ENCODE results near the gene HAGHL.
"Not testable (repeated sequence)": the region's sequence is repeated elsewhere in the genome, so short reads cannot be mapped to it uniquely, and the experiment has no call there.

HAGHL gene

GRCh38 chr16:689175-689897, 37.6 kb upstream of the HAGHL start:
- no peak for DNase-seq

DNA sequence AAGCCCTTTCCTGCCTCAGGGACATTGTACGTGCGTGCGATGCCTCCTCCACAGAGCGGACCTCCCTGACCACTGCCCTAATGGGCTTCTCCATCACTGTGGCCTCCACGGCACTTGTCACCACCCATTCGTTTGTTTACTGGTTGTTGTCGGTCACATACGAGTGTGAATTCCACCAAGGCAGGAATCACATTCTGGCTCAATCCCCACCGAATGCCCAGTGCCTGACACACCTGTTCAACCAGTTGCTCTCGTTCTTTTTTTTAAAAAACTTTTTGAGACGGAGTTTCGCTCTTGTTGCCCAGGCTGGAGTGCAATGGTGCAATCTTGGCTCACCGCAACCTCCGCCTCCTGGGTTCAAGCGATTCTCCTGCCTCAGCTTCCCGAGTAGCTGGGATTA, 35.7 kb upstream of the HAGHL start:
- DNase-seq, result not testable (repeated sequence)

DNA sequence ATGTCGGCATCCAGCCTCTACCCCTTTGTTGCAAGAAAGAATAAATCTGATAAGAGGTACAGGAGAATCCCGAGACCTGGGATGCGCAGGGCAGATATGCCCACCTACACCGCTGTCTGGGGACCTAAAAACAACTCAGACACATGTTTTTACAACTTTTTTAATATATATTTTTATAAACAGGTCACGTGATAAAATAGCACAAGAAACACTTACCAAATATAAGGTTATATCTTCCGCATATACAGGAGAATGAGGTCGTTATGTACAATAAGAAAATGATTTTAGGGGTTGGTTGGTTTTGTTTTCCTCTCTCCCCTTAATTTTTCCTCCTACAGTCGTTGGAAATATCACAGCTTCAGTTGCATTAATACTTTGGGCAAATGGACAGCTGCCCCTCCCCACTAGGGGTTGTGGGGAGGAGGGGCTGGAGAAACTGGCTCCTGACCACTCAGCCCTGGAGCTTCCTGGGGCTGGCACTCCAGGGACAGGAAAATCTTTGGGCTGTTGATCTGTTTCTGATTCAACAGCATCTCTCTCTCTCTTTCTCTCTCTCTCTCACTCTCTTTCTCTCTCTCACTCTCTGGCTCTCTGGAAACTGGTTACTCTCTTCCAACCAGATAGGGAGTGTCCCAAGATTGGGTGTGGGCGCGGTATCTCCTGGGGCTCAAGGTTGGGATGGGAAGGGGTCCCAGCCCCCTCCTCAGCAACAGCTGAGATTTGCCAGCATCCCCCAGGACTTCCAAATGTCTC, 34.4 kb upstream of the HAGHL start:
- no peak for DNase-seq

DNA sequence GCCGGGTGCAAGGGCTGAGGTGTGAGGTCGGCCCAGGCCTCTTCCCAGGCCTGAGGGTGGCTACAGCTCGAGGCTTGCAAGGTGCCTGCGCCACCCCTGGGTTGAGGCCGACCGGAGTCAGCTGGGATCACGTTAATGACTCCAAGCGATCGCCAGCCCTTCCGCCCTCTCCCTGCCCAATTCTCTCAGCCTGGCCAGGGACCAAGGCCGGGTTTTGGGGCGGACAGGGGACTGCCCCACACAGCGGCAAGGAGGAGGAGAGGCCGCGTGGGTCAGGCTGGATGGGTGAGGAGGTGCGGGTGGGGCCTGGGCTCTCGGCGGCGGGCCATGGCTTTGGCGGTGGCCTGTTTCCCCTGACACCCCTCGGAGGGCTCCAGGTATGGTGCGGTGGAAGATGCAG, 33.5 kb upstream of the HAGHL start:
- no peak for DNase-seq

GRCh38 chr16:693766-694165, 33.1 kb upstream of the HAGHL start:
- no peak for DNase-seq

DNA sequence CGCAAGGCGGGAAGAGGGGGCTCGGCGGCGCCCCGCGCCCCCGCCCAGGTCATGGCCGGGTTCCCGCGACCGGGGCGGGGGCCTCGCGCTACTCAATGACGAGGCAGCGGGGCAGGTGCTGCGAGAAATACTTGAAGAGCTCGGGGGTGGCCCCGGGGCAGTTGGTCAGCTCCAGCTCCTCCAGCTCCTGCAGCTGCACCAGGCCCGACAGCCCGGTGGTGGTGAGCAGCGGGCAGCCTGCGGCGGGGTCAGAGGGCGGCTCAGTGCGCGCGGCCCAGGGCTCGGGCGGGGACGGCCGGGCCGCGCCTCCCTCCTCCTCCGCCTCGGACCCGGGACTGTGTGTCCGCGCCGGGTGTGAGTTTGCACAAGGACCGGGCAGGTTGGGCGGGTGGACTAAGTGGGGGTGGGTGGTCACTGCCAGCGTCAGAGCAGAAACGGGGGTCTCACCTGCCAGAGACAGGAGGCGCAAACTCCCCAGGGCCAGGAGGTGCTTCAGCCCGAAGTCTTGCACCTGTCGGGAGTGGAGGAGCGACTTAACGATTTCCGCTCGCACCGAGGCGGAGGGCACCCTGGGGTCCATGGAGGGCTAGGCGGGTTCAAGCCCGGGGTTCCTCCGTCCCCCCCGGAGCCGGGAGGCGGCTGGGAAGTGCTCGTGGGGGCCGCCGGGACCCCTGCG, 32.6 kb upstream of the HAGHL start:
- no peak for DNase-seq

GRCh38 chr16:694863-695354, 32.0 kb upstream of the HAGHL start:
- DNase-seq, result no peak

DNA sequence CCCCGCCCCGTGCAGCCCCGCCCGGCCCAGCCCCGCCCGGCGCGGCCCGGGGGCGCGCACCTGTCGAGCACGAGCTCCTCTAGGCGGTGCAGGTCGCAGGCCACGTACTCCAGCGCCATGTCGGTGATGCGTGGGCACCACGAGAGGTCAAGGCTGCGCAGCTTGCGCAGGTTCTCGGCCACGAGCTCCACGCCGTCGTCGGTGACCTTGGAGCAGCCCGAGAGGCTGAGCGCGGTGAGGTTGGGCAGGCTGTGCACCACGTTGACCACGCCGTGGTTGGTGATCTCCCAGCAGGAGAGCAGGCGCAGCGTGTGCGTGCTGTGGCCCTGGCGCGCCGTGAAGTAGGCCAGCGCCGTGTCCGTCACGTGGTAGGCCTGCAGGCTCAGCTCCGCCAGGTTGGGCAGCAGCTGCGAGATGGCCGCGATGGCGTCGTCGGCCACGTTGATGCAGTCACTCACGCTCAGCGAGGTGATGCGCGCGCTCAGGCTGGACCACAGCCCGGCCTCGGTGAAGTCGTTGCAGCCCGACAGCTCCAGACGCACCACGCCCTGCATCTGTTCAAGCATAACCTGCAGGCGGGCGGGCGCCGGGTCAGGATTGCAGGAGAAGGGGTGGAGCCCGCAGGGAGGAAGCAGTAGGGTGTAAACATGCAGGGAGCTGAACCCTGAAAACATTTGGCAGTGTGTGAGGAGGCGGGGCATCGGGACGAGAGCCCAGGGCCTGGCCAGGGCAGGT, 31.4 kb upstream of the HAGHL start:
- DNase-seq, result peak; percentile 76

- DNase-seq, result no peak
These were observed 27.8 kb upstream of the HAGHL start for GRCh38 chr16:698911-699671.

- DNase-seq, result no peak
These were observed 26.0 kb upstream of the HAGHL start for GRCh38 chr16:700684-701584.

GRCh38 chr16:702341-702740, 24.6 kb upstream of the HAGHL start:
- DNase-seq, result no peak

GRCh38 chr16:703406-703805, 23.5 kb upstream of the HAGHL start:
- DNase-seq, result no peak

DNA sequence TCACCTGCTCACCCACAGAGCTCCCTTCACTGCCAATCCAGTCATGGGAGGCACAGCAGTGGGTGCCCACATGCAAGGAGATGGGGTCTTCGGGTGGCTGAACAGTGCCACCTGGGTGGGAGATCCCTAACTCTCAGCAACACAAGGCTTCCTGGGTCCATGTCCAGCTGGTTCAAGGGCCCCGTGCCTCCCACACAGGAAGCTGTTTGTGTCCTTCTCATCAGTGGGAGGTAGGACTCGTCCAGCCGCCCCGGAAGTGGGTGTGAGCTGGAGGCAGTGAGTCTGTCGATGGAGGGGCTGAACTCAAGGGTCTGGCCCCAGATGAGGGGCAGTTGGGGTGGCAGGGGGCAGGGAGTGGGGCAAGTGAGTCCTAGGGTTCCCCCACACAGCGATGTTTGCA, 22.9 kb upstream of the HAGHL start:
- no peak for DNase-seq

DNA sequence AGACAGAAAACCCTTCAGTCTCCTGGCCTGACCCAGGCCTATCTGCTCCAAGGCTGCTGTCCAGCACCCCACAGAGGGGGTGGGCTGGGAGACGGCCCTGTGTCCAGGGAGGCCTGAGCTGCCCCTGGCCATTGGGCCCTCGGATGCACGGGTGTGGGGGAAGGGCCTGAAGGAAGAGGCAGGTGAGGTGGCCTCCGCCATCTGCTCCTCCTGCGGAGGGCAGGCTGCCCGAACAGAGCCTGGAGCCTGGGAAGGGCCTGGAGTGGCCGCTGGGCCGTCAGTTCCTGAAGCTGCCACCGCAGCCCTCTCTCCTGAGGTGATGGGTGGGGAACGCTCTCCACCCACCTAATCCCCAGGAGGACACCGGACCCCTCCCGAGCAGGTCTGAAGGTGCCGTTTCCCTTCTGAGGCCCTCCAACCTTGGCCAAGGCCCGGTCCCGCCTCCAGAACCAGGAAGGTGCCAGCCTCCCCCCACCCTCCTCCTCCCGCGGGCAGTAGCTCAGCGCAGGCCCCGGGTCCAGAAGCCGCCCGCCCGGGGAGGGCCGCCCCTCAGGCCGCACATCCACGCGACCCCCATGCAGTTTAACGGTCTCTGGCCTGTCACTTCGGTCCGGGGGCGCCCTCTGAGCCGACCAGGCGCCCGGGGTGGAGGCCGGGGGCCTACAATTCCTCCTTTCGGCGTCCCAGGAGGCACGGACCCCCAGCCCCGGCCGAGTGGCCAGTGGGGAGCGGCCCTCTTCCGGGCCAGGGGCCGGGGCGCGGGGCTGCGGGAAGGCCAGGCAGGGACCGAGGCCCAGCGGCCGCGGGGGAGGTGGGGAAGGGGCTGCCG, 22.1 kb upstream of the HAGHL start:
- DNase-seq, result no peak

GRCh38 chr16:705431-706188, 21.3 kb upstream of the HAGHL start, which contains the start of gene FBXL16:
TSS of gene FBXL16 (minus strand) at chr16:705801. CDS start at chr16:697405, 8,396 bp downstream.
- no peak for DNase-seq

DNA sequence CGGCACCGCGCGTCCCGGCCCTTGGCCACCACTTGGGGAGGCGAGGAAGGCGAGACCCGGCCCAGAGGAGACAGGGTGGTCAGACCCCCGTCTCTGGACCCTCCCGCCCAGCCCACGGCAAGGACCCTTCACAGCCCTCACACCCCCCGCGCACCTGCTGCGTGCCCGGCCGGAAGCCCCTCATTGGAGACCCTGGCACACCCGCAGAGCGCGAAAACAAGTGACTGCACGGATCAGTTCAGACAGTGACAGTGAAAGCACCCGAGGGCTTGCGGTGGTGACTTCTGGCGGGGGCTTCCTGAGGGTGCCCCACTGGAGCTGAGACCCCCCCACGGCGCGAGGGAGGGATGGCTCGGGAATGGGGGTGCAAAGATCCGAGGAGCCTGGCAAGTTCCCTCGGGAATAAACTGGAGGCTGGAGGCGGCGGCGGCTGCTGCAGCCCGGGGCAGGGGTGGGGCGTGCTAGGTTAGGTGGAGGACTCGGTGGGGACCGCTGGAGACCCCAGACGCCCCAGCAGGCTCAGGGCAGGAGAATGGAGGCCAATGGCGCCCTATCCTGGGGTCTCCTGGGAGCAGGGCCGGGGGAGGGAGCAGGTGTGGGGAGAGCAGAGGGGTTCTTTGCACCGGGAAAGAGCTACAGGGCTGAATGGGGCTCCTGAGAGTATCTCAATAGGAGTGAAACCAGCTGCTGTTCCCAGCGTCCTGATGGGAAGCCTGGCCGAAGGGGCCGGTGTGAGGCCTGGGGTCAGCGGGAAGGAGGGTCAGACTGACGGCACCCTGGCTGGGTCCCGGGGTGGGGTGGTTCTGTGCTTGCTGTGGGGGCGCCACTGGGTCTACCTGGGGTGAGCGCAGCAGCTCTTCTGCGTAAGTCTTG, 20.5 kb upstream of the HAGHL start:
- no peak for DNase-seq

DNA sequence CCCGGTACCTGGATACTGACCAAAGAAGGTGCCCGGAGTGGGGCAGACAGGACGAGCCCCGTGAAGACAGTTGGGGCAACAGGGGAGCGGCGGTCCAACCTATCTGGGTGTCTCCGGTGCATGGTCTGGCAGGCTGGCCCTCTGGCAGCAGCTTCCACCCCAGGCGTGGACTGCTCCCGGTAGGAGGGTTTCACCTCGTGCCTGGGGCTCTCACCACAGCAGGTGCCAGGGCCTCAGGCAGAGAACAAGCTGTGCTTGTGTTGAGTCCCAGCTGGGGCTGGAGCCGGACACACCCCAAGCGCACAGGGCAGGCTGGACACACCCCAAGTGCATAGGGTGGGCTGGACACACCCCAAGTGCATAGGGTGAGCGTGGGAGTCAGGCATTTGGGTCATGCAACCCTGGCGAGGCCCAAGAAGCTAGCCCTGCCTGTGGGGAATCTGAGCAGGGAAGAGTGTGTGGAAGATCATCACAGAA, 19.8 kb upstream of the HAGHL start:
- no peak for DNase-seq

DNA sequence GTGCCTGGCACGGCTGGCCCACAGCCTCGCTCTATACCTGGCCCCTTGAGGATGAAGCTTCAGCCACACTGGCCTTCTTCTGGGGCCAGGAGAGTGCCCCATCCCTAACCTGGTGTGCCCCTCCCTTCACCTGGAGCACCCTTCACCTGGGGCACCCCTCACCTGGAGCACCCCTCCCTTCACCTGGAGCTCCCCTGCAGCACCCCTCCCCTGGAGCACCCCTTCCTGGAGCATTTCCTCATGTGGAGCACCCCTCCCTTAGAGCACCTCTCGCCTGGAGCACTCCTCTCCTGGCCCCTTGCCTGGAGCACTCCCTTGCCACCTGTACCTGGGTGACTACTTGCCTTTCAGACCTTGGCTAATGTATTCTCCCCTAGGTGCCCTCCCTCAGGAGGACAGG, 18.9 kb upstream of the HAGHL start:
- no peak for DNase-seq
